H1 (cell line): ENCODE data around the gene WSCD1. TPM values are rescaled to one million over a fixed set of nuclear protein-coding genes. Genes with fewer than 3 reads are reported as not detected.

ENCODE experiments used
- CTCF ChIA-PET: fragments of 300-600 bp; sonication (Branson Sonifier 250); formaldehyde crosslinking; loops from one replicate; lab custom pipeline; 2021; ENCODE audit not compliant: partially characterized antibody; lab: Charles Lee
- POLR2A ChIA-PET: fragments of 300-600 bp; sonication (Branson Sonifier 250); formaldehyde crosslinking; loops from one replicate; lab custom pipeline; 2021; ENCODE audit warnings: inconsistent platforms; ENCODE audit not compliant: partially characterized antibody; lab: Charles Lee
- DNase-seq, 2 experiments: peaks; one replicate each; pipeline versions ENCODE4 v3.0.0 to v3.0.0-alpha.2; 2010 to 2022; ENCODE audit warnings: low spot score in 2 of 2, low read depth in 1 of 2, mixed read lengths in 1 of 2
- FAIRE-seq: peaks from 2 replicates; lab custom pipeline; 2011; peaks lifted over from hg19 to GRCh38; lab: Jason Lieb, UNC
- H2AFZ ChIP-seq: 2 replicates; pipeline ENCODE4 v1.8.1; 2012; ENCODE audit warnings: low read length, inconsistent platforms
- H2AK5ac ChIP-seq: 2 replicates; pipeline ENCODE4 v1.6.1; 2013; ENCODE audit warnings: low read depth, low read length
- H2BK120ac ChIP-seq: replicated peaks from 2 replicates; pipeline ENCODE3; 2013; ENCODE audit warnings: low read depth, low read length, inconsistent platforms
- H2BK12ac ChIP-seq: 2 replicates; pipeline ENCODE4 v1.6.1; 2013; ENCODE audit warnings: low read depth, low read length
- H2BK15ac ChIP-seq: 2 replicates; pipeline ENCODE4 v1.6.1; 2013; ENCODE audit warnings: low read length
- H2BK20ac ChIP-seq: 2 replicates; pipeline ENCODE4 v1.6.1; 2013; ENCODE audit warnings: low read length
- H2BK5ac ChIP-seq: 2 replicates; pipeline ENCODE4 v1.6.1; 2013; ENCODE audit warnings: low read depth, low read length
- H3K14ac ChIP-seq: 2 replicates; pipeline ENCODE4 v1.6.1; 2013; ENCODE audit warnings: inconsistent platforms; ENCODE audit not compliant: insufficient read length
- H3K18ac ChIP-seq: 2 replicates; pipeline ENCODE4 v1.6.1; 2013; ENCODE audit warnings: low read length; ENCODE audit errors: extremely low read depth
- H3K23ac ChIP-seq: 2 replicates; pipeline ENCODE4 v1.6.1; 2013; ENCODE audit warnings: inconsistent platforms; ENCODE audit not compliant: insufficient read length
- H3K23me2 ChIP-seq: 2 replicates; pipeline ENCODE4 v1.6.1; 2013; ENCODE audit warnings: low read depth, low read length
- H3K27ac ChIP-seq: 2 replicates; pipeline ENCODE4 v1.6.1; 2011; ENCODE audit warnings: low read depth, low read length, inconsistent platforms
- H3K27me3 ChIP-seq, 4 experiments: replicated peaks in 1 of 4; 1 replicate in 1 of 4; 2 replicates in 3 of 4; pipeline versions ENCODE4 v1.6.1 to v1.8.1; 2011 to 2013; ENCODE audit warnings: low read length in 3 of 4, mild to moderate bottlenecking in 3 of 4, inconsistent platforms in 2 of 4, mixed read lengths in 2 of 4, moderate library complexity in 1 of 4; ENCODE audit not compliant: control insufficient read depth in 3 of 4, insufficient read depth in 3 of 4; ENCODE audit errors: extremely low read depth in 1 of 4
- H3K36me3 ChIP-seq, 4 experiments: 2 replicates each; pipeline versions ENCODE4 v1.6.1 to v1.8.1; 2011 to 2013; ENCODE audit warnings: mild to moderate bottlenecking in 4 of 4, low read length in 3 of 4, moderate library complexity in 2 of 4, control low read depth in 1 of 4, inconsistent platforms in 1 of 4; ENCODE audit not compliant: insufficient read depth in 4 of 4, control insufficient read depth in 2 of 4
- H3K4ac ChIP-seq: replicated peaks from 2 replicates; pipeline ENCODE3; 2013; ENCODE audit warnings: low read length, low read depth, mixed read lengths, inconsistent platforms; ENCODE audit not compliant: insufficient read length
- H3K4me1 ChIP-seq, 4 experiments: replicated peaks in 1 of 4; 1 replicate in 1 of 4; 2 replicates in 3 of 4; pipeline versions ENCODE4 v1.6.1 to v1.8.1; 2011 to 2013; ENCODE audit warnings: low read length in 3 of 4, inconsistent platforms in 2 of 4, mixed read lengths in 1 of 4; ENCODE audit not compliant: insufficient read depth in 4 of 4, control insufficient read depth in 3 of 4
- H3K4me2 ChIP-seq, 2 experiments: 2 replicates each; pipeline versions ENCODE4 v1.6.1 to v1.8.1; 2011 to 2013; ENCODE audit warnings: low read depth in 2 of 2, low read length in 2 of 2, control low read depth in 1 of 2, inconsistent platforms in 1 of 2, mild to moderate bottlenecking in 1 of 2; ENCODE audit not compliant: insufficient read depth in 1 of 2
- H3K4me3 ChIP-seq, 4 experiments: fragments of 200-600, 300-600 bp in 1 of 4; sonication (generic), shearing (Covaris generic), sonication (Bioruptor Twin) in 1 of 4; 2 replicates each; pipeline versions ENCODE4 v1.5.1 to v1.8.1; 2011 to 2016; ENCODE audit warnings: low read length in 4 of 4, low read depth in 3 of 4, control low read depth in 2 of 4, inconsistent platforms in 2 of 4, mild to moderate bottlenecking in 2 of 4, mixed read lengths in 1 of 4, moderate library complexity in 1 of 4; ENCODE audit not compliant: insufficient read depth in 2 of 4; ENCODE audit errors: extremely low read depth in 1 of 4
- H3K56ac ChIP-seq: replicated peaks from 2 replicates; pipeline ENCODE3; 2013; ENCODE audit warnings: low read depth, mild to moderate bottlenecking, mixed read lengths, low read length, inconsistent platforms; ENCODE audit not compliant: insufficient read length
- H3K79me1 ChIP-seq: 2 replicates; pipeline ENCODE4 v1.6.1; 2013; ENCODE audit warnings: low read depth, low read length, control low read depth
- H3K79me2 ChIP-seq, 2 experiments: 2 replicates each; pipeline versions ENCODE4 v1.6.1 to v1.8.1; 2012 to 2013; ENCODE audit warnings: low read length in 2 of 2, mild to moderate bottlenecking in 2 of 2, inconsistent platforms in 1 of 2; ENCODE audit not compliant: insufficient read depth in 2 of 2, control insufficient read depth in 1 of 2
- H3K9ac ChIP-seq, 4 experiments: replicated peaks in 1 of 4; 1 replicate in 1 of 4; 2 replicates in 3 of 4; pipeline versions ENCODE4 v1.6.1 to v1.8.1; 2011 to 2013; ENCODE audit warnings: low read depth in 3 of 4, low read length in 3 of 4, control low read depth in 2 of 4, mild to moderate bottlenecking in 2 of 4, moderate library complexity in 2 of 4, inconsistent platforms in 1 of 4; ENCODE audit errors: extremely low read depth in 1 of 4
- H3K9me3 ChIP-seq, 2 experiments: 2 replicates each; pipeline versions ENCODE4 v1.6.1 to v1.8.1; 2012 to 2013; ENCODE audit warnings: mild to moderate bottlenecking in 2 of 2, moderate library complexity in 2 of 2, control low read depth in 1 of 2, inconsistent platforms in 1 of 2, low read depth in 1 of 2, low read length in 1 of 2, mixed read lengths in 1 of 2; ENCODE audit not compliant: insufficient read depth in 2 of 2
- H4K20me1 ChIP-seq, 2 experiments: replicated peaks in 1 of 2; 2 replicates each; pipeline versions ENCODE3 to v1.8.1; 2011 to 2013; ENCODE audit warnings: inconsistent platforms in 2 of 2, low read length in 2 of 2, mild to moderate bottlenecking in 1 of 2; ENCODE audit not compliant: insufficient read depth in 2 of 2, control insufficient read depth in 1 of 2
- H4K5ac ChIP-seq: 2 replicates; pipeline ENCODE4 v1.6.1; 2013; ENCODE audit warnings: low read length, low read depth, mixed read lengths, inconsistent platforms; ENCODE audit not compliant: insufficient read length
- H4K8ac ChIP-seq: 2 replicates; pipeline ENCODE4 v1.8.0; 2013; ENCODE audit warnings: mild to moderate bottlenecking, moderate library complexity, low read length, inconsistent platforms; ENCODE audit not compliant: insufficient read depth; ENCODE audit errors: extremely low read depth
- H4K91ac ChIP-seq: replicated peaks from 2 replicates; pipeline ENCODE3; 2013; ENCODE audit warnings: low read length, mixed read lengths, inconsistent platforms; ENCODE audit not compliant: insufficient read length
- HDAC2 ChIP-seq, 2 experiments: fragments of 300-600 bp in 1 of 2; sonication (generic) in 1 of 2; IDR thresholded peaks; 2 replicates each; pipeline ENCODE4 v1.6.1; 2011 to 2012; ENCODE audit warnings: low read depth in 2 of 2, low read length in 2 of 2, mild to moderate bottlenecking in 2 of 2, moderate library complexity in 2 of 2, borderline replicate concordance in 1 of 2, inconsistent platforms in 1 of 2
- POLR2AphosphoS5 ChIP-seq: IDR thresholded peaks from 2 replicates; pipeline ENCODE4 v1.6.1; 2011; ENCODE audit warnings: low read depth, low read length
- SIN3A ChIP-seq, 2 experiments: IDR thresholded peaks in 1 of 2; conservative IDR thresholded peaks in 1 of 2; 2 replicates each; pipeline ENCODE4 v1.6.1; 2011 to 2012; ENCODE audit warnings: low read length in 2 of 2, improper control_type of control experiment in 1 of 2, low read depth in 1 of 2, mild to moderate bottlenecking in 1 of 2
- ZNF274 ChIP-seq: IDR thresholded peaks from 2 replicates; pipeline ENCODE4 v1.7.0; 2012; ENCODE audit warnings: low read length, borderline replicate concordance; ENCODE audit errors: extremely low read depth
- WGBS, 2 experiments: shearing (Covaris generic) in 1 of 2; methylation state at CpG; one replicate each; pipeline versions ENCODE4 v1.1.6 to v1.1.7; 2013 to 2015; ENCODE audit warnings: low lambda C conversion rate in 2 of 2, mixed read lengths in 2 of 2, inconsistent platforms in 1 of 2, low coverage in 1 of 2, missing lambda C conversion rate in 1 of 2; ENCODE audit not compliant: insufficient replicate concordance in 2 of 2, insufficient coverage in 1 of 2, insufficient read length in 1 of 2; ENCODE audit errors: extremely low coverage in 1 of 2, missing lambda C conversion rate in 1 of 2; 5-methylcytosine and 5-hydroxymethylcytosine counted together
- polyA plus RNA-seq, 7 experiments: library from polyadenylated mRNA; depleted of rRNA in 3 of 7; stranded (reverse) in 5 of 7; unstranded in 2 of 7; fragments of >200 nt in 5 of 7; fragments of 200-250 nt in 2 of 7; gene quantifications; 1 replicate in 5 of 7; 2 replicates in 1 of 7; 4 replicates in 1 of 7; pipeline versions ENCODE4 v1.2.1 to v1.2.3, GENCODE V29; 2011 to 2013; ENCODE audit warnings: missing spikeins in 2 of 7, mixed read lengths in 2 of 7
- total RNA-seq: library from RNA; stranded (reverse); fragmentation: NEBNext Ultra II Directional; extraction: Animal tissue kit (Norgen Biotek cat#: 25700); gene quantifications from 2 replicates; pipeline ENCODE4 v1.2.1, GENCODE V29; 2021
- TF ChIP-seq, protein P1 (sequence below): IDR thresholded peaks from 2 replicates; pipeline ENCODE4 v1.6.1; 2011; ENCODE audit warnings: low read depth, mild to moderate bottlenecking, low read length; ENCODE audit not compliant: insufficient read depth

The WSCD1 gene
- total and polyA plus RNA-seq, 2 of the 8 experiments (the other 6 are each of a cell fraction or from before 2014, with no cell fraction given) = 21.9 to 39.0 TPM

DNA sequence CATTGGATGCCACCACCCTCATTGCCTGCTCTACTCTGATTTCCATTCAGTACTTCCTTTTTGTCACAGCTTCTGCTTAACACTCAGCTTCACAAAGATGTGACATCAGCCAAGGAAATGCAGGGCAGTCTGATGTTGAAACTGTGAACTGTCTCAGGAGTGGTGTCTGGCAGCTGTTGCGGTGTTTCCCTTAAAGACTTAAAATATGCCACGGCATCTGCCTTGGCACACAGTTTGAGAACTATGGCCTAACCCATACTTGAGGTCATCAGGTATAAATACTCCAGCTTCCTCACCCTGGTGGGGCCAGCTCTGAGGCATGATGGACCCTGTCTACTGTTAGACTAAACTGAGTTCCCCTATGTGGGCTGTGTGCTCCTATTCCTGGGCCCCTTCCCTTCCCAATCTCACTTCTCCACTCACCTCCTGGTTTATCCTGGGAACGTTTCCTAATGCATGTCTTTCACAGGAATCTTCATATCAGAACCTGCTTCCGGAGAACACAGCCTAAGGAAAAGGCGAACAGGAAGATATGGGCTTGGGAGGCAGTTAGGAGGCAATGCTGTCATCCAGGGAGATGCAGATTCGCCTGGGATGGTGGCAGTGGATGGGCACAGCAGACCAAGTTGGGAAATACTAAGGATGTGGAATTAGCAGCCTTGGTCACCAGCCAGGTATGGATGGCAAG lies 96.5 kb downstream of the WSCD1 start:
- H2AK5ac ChIP-seq = no peak overlapping the region
- H2BK20ac ChIP-seq = no peak overlapping the region
- H3K9me3 ChIP-seq = 0 out of 4 replicates have a peak, but pooled peaks cover 0 to 2% of the 10 kb centered on the region in 2 experiments
- WGBS, 2 experiments = 86% methylated on average over 6 of the region's 6 CpGs; no CpG with 5 or more reads in 1 of the 2 experiments
- no peak overlapping the region for H4K8ac ChIP-seq
- H3K27me3 ChIP-seq = no peaks in the 10 kb centered on the region; a peak in 1 of 7 replicates
- H3K4me2 ChIP-seq = no peak overlapping the region
- FAIRE-seq (no peak), DNase-seq (no peak)
- no peaks in the 10 kb centered on the region for H3K23me2 ChIP-seq
- no peaks in the 10 kb centered on the region for H3K36me3 ChIP-seq
- ChIA-PET CTCF (interaction anchor here (1.5 kb wide), 1 partner anchor 246 kb away, joined by 4 read pairs; no protein-coding TSS in a partner anchor), POLR2A (interaction anchor here (1.1 kb wide), 1 partner anchor 10 kb away, joined by 3 read pairs; no protein-coding TSS in a partner anchor)
- no peak overlapping the region for H2BK5ac ChIP-seq
- no peak overlapping the region for H2AFZ ChIP-seq
- no peak overlapping the region for H3K27ac ChIP-seq
- H3K14ac ChIP-seq = no peak overlapping the region
- H3K4me3 ChIP-seq = no peak overlapping the region
- no peak overlapping the region for H3K9ac ChIP-seq
- no peak overlapping the region for H4K91ac ChIP-seq
- no peak overlapping the region for H4K5ac ChIP-seq
- H3K56ac ChIP-seq = no peak overlapping the region
- no peak overlapping the region for H2BK120ac ChIP-seq
- no peak overlapping the region for H3K23ac ChIP-seq
- peaks cover 5 to 15% (median 11%) of the 10 kb centered on the region in 4 experiments for H3K4me1 ChIP-seq
- H3K4ac ChIP-seq = no peak overlapping the region
- no peak overlapping the region for H3K18ac ChIP-seq
- no peaks in the 10 kb centered on the region for H4K20me1 ChIP-seq
- TF ChIP-seq SIN3A (conservative IDR thresholded peaks at IDR 0.05 in 1 of 2, IDR thresholded peaks at IDR 0.05 in 1 of 2; ENCODE audit: low read depth in 1 of 2, low read length in 2 of 2) (no peak), HDAC2 (IDR thresholded peaks at IDR 0.05; ENCODE audit: borderline replicate concordance in 1 of 2, low read depth in 2 of 2, low read length in 2 of 2) (no peak), POLR2AphosphoS5 (no peak), ZNF274 (no peak)
- TF ChIP-seq, protein P1, sequence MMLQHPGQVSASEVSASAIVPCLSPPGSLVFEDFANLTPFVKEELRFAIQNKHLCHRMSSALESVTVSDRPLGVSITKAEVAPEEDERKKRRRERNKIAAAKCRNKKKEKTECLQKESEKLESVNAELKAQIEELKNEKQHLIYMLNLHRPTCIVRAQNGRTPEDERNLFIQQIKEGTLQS = no peak
- no peaks in the 10 kb centered on the region for H3K79me1 ChIP-seq
- peak overlapping the region; percentile 75; the same call in 1 of the 2 replicates for H2BK15ac ChIP-seq
- H2BK12ac ChIP-seq = peak overlapping the region; percentile 53; the same call in 1 of the 2 replicates
- no peaks in the 10 kb centered on the region for H3K79me2 ChIP-seq
